Karpas-422 (cell line): Measurements from ENCODE around the gene NXPH1. TPM values are rescaled to one million over a fixed set of nuclear protein-coding genes. Genes with fewer than 3 reads are reported as not detected.

Source experiments
- DNase-seq: peaks from one replicate; pipeline ENCODE4 v3.0.0-alpha.2; 2015
- H2AFZ ChIP-seq: fragments of 200-600 bp; sonication (generic); 2 replicates; pipeline ENCODE4 v1.6.1; 2014; ENCODE audit warnings: antibody characterized with exemption, low read length, mixed read lengths
- H3K27ac ChIP-seq: fragments of 200-600 bp; sonication (generic); 2 replicates; pipeline ENCODE4 v1.5.1; 2014; ENCODE audit warnings: mild to moderate bottlenecking, low read length, moderate library complexity
- H3K27me3 ChIP-seq: fragments of 200-600 bp; sonication (generic); 2 replicates; pipeline ENCODE4 v1.6.1; 2014; ENCODE audit warnings: low read length, mixed read lengths
- H3K36me3 ChIP-seq: fragments of 200-600 bp; sonication (generic); 2 replicates; pipeline ENCODE4 v1.6.1; 2014; ENCODE audit warnings: low read length, mixed read lengths; ENCODE audit not compliant: insufficient read depth
- H3K4me1 ChIP-seq: fragments of 200-600 bp; sonication (generic); 2 replicates; pipeline ENCODE4 v1.6.1; 2014; ENCODE audit warnings: mild to moderate bottlenecking, low read length, mixed read lengths
- H3K4me2 ChIP-seq: fragments of 200-600 bp; sonication (generic); 2 replicates; pipeline ENCODE4 v1.6.1; 2014; ENCODE audit warnings: low read length, low read depth, mild to moderate bottlenecking; ENCODE audit not compliant: poor library complexity, severe bottlenecking
- H3K4me3 ChIP-seq: fragments of 200-600 bp; sonication (generic); 2 replicates; pipeline ENCODE4 v1.5.1; 2014; ENCODE audit warnings: mild to moderate bottlenecking, antibody characterized with exemption, low read length, mixed read lengths
- H3K79me2 ChIP-seq: fragments of 200-600 bp; sonication (generic); 2 replicates; pipeline ENCODE4 v1.6.1; 2014; ENCODE audit warnings: mild to moderate bottlenecking, low read length, mixed read lengths
- H3K9ac ChIP-seq: fragments of 200-600 bp; sonication (generic); 2 replicates; pipeline ENCODE4 v1.6.0; 2014; ENCODE audit warnings: low read length
- H3K9me2 ChIP-seq: fragments of 200-600 bp; sonication (generic), shearing (Covaris generic); replicated peaks from 2 replicates; pipeline ENCODE4 v1.6.0; 2014; ENCODE audit warnings: mild to moderate bottlenecking, low read length, moderate library complexity; ENCODE audit not compliant: insufficient read depth
- H3K9me3 ChIP-seq: fragments of 300-700, 200-600 bp; sonication (generic); 2 replicates; pipeline ENCODE4 v1.6.1; 2014; ENCODE audit warnings: low read length, mixed read lengths
- H4K20me1 ChIP-seq: fragments of 200-600 bp; sonication (generic); 2 replicates; pipeline ENCODE4 v1.6.1; 2014; ENCODE audit warnings: mild to moderate bottlenecking, antibody characterized with exemption, low read length, low read depth; ENCODE audit not compliant: insufficient read depth
- total RNA-seq: library from RNA; depleted of rRNA; stranded (reverse); fragments of >200 nt; shearing (Covaris generic); gene quantifications from 2 replicates; pipeline ENCODE4 v1.2.3, GENCODE V29; 2014; ENCODE audit warnings: low replicate concordance

The NXPH1 gene
- total RNA-seq, 1 experiment from 2014 or later = not detected

GRCh38 chr7:8597565-8597964 lies 164.2 kb downstream of the NXPH1 start:
- no peak overlapping the region for H3K4me3 ChIP-seq
- H3K9me2 ChIP-seq = no peaks in the 10 kb centered on the region
- no peak for DNase-seq
- no peaks in the 10 kb centered on the region for H3K27me3 ChIP-seq
- no peak overlapping the region for H3K4me2 ChIP-seq
- H3K4me1 ChIP-seq = no peaks in the 10 kb centered on the region
- H3K79me2 ChIP-seq = no peaks in the 10 kb centered on the region
- no peak overlapping the region for H3K9ac ChIP-seq
- H3K36me3 ChIP-seq = no peaks in the 10 kb centered on the region
- H2AFZ ChIP-seq = no peak overlapping the region
- H3K9me3 ChIP-seq = no peaks in the 10 kb centered on the region
- H4K20me1 ChIP-seq = no peaks in the 10 kb centered on the region
- no peak overlapping the region for H3K27ac ChIP-seq

- Histone ChIP-seq H3K79me2 (no peaks in the 10 kb centered on the region), H4K20me1 (no peaks in the 10 kb centered on the region)
Observed at GRCh38 chr7:8601121-8601520, 167.7 kb downstream of the NXPH1 start.

GRCh38 chr7:8605221-8605620 lies 171.8 kb downstream of the NXPH1 start:
- Histone ChIP-seq H3K36me3 (no peaks in the 10 kb centered on the region), H3K9me2 (no peaks in the 10 kb centered on the region), H3K9me3 (no peaks in the 10 kb centered on the region), H3K27me3 (no peaks in the 10 kb centered on the region), H3K4me3 (no peak overlapping the region), H3K27ac (no peak overlapping the region), H3K4me1 (no peaks in the 10 kb centered on the region), H3K79me2 (no peaks in the 10 kb centered on the region), H3K9ac (no peak overlapping the region), H3K4me2 (no peak overlapping the region), H2AFZ (no peak overlapping the region), H4K20me1 (no peaks in the 10 kb centered on the region)
- DNase-seq = no peak

More at GRCh38 chr7:8601121-8601520, 167.7 kb downstream of the NXPH1 start:
- H3K9me2 ChIP-seq = no peaks in the 10 kb centered on the region
- H3K27me3 ChIP-seq = no peaks in the 10 kb centered on the region
- no peak overlapping the region for H3K27ac ChIP-seq
- H3K9ac ChIP-seq = no peak overlapping the region
- H3K36me3 ChIP-seq = no peaks in the 10 kb centered on the region
- no peaks in the 10 kb centered on the region for H3K9me3 ChIP-seq
- no peak overlapping the region for H3K4me2 ChIP-seq
- no peaks in the 10 kb centered on the region for H3K4me1 ChIP-seq
- H2AFZ ChIP-seq = no peak overlapping the region
- H3K4me3 ChIP-seq = no peak overlapping the region
- DNase-seq = no peak

- Histone ChIP-seq H3K4me3 (no peak overlapping the region), H3K27ac (no peak overlapping the region), H3K4me2 (no peak overlapping the region), H3K9me2 (no peaks in the 10 kb centered on the region), H3K79me2 (no peaks in the 10 kb centered on the region), H4K20me1 (no peaks in the 10 kb centered on the region), H3K9ac (no peak overlapping the region), H3K9me3 (no peaks in the 10 kb centered on the region), H3K27me3 (no peaks in the 10 kb centered on the region), H2AFZ (no peak overlapping the region), H3K36me3 (no peaks in the 10 kb centered on the region), H3K4me1 (no peaks in the 10 kb centered on the region)
- no peak for DNase-seq
Observed at GRCh38 chr7:8612584-8612983, 179.2 kb downstream of the NXPH1 start.

- no peaks in the 10 kb centered on the region for H3K4me1 ChIP-seq
- no peaks in the 10 kb centered on the region for H3K9me2 ChIP-seq
- H3K79me2 ChIP-seq = no peaks in the 10 kb centered on the region
- H2AFZ ChIP-seq = no peak overlapping the region
- H3K4me2 ChIP-seq = no peak overlapping the region
- H3K9me3 ChIP-seq = no peaks in the 10 kb centered on the region
- no peaks in the 10 kb centered on the region for H3K27me3 ChIP-seq
- no peak overlapping the region for H3K9ac ChIP-seq
- no peaks in the 10 kb centered on the region for H3K36me3 ChIP-seq
- no peak overlapping the region for H3K27ac ChIP-seq
- H4K20me1 ChIP-seq = no peaks in the 10 kb centered on the region
- no peak overlapping the region for H3K4me3 ChIP-seq
- DNase-seq = no peak
Observed at GRCh38 chr7:8613191-8613590, 179.8 kb downstream of the NXPH1 start.

GRCh38 chr7:8615019-8615418 lies 181.6 kb downstream of the NXPH1 start:
- no peak overlapping the region for H3K9ac ChIP-seq
- no peak overlapping the region for H3K27ac ChIP-seq

GRCh38 chr7:8618441-8619070 lies 185.1 kb downstream of the NXPH1 start:
- H3K27ac ChIP-seq = no peak overlapping the region
- no peak overlapping the region for H3K9ac ChIP-seq
- H4K20me1 ChIP-seq = no peaks in the 10 kb centered on the region
- no peaks in the 10 kb centered on the region for H3K36me3 ChIP-seq
- no peak overlapping the region for H2AFZ ChIP-seq
- no peaks in the 10 kb centered on the region for H3K9me2 ChIP-seq
- no peaks in the 10 kb centered on the region for H3K79me2 ChIP-seq
- H3K4me3 ChIP-seq = no peak overlapping the region
- H3K4me1 ChIP-seq = no peaks in the 10 kb centered on the region
- H3K4me2 ChIP-seq = no peak overlapping the region
- no peaks in the 10 kb centered on the region for H3K9me3 ChIP-seq
- no peak for DNase-seq
- H3K27me3 ChIP-seq = no peaks in the 10 kb centered on the region

More at GRCh38 chr7:8615019-8615418, 181.6 kb downstream of the NXPH1 start:
- H3K79me2 ChIP-seq = no peaks in the 10 kb centered on the region
- H3K9me2 ChIP-seq = no peaks in the 10 kb centered on the region
- H4K20me1 ChIP-seq = no peaks in the 10 kb centered on the region
- DNase-seq = no peak
- H3K9me3 ChIP-seq = no peaks in the 10 kb centered on the region
- no peaks in the 10 kb centered on the region for H3K4me1 ChIP-seq
- no peak overlapping the region for H3K4me3 ChIP-seq
- no peak overlapping the region for H2AFZ ChIP-seq
- H3K27me3 ChIP-seq = no peaks in the 10 kb centered on the region
- H3K4me2 ChIP-seq = no peak overlapping the region
- no peaks in the 10 kb centered on the region for H3K36me3 ChIP-seq

- H3K36me3 ChIP-seq = no peaks in the 10 kb centered on the region
- no peak for DNase-seq
- no peak overlapping the region for H3K9ac ChIP-seq
- H3K79me2 ChIP-seq = no peaks in the 10 kb centered on the region
- no peak overlapping the region for H3K27ac ChIP-seq
- H3K4me3 ChIP-seq = no peak overlapping the region
- H3K4me1 ChIP-seq = no peaks in the 10 kb centered on the region
- no peaks in the 10 kb centered on the region for H3K9me2 ChIP-seq
- H3K4me2 ChIP-seq = no peak overlapping the region
- H3K9me3 ChIP-seq = no peaks in the 10 kb centered on the region
- no peaks in the 10 kb centered on the region for H3K27me3 ChIP-seq
- no peaks in the 10 kb centered on the region for H4K20me1 ChIP-seq
- H2AFZ ChIP-seq = no peak overlapping the region
Observed at GRCh38 chr7:8620169-8620568, 186.8 kb downstream of the NXPH1 start.
